GM21786 (cell line): ENCODE data around the gene CTSZ.
"Not testable (repeated sequence)": the region's sequence is repeated elsewhere in the genome, so short reads cannot be mapped to it uniquely, and the experiment has no call there.

Experiments
- ATAC-seq: cut with Tn5 transposase; IDR thresholded peaks from one replicate; pipeline ENCODE4 v1.9.1; 2021; ENCODE audit not compliant: unreplicated experiment

Gene CTSZ

GRCh38 chr20:58982406-58983114 lies 24.5 kb downstream of the CTSZ start:
- no peak for ATAC-seq

GRCh38 chr20:58981628-58982364 lies 25.3 kb downstream of the CTSZ start:
- ATAC-seq: peak; percentile 8

GRCh38 chr20:58980711-58981627 lies 26.1 kb downstream of the CTSZ start, which contains the start of gene NELFCD:
Gene NELFCD, plus strand, starts transcription at chr20:58981256. Its CDS starts 54 bp downstream, at chr20:58981310.
- ATAC-seq: peak; percentile 60

GRCh38 chr20:58978351-58979190 lies 28.5 kb downstream of the CTSZ start:
- no peak for ATAC-seq

GRCh38 chr20:58976061-58976730 lies 30.9 kb downstream of the CTSZ start:
- ATAC-seq: peak; percentile 37

GRCh38 chr20:58975353-58975752 lies 31.7 kb downstream of the CTSZ start:
- no peak for ATAC-seq

GRCh38 chr20:58973866-58974265 lies 33.2 kb downstream of the CTSZ start:
- ATAC-seq: no peak

GRCh38 chr20:58973179-58973578 lies 33.9 kb downstream of the CTSZ start:
- no peak for ATAC-seq

- ATAC-seq: no peak
These were observed 35.6 kb downstream of the CTSZ start for GRCh38 chr20:58971429-58971828.

- ATAC-seq: no peak
These were observed 36.9 kb downstream of the CTSZ start for GRCh38 chr20:58970146-58970545.

- ATAC-seq: no peak
These were observed 37.6 kb downstream of the CTSZ start for GRCh38 chr20:58969439-58969838.

- ATAC-seq: no peak
These were observed 39.2 kb downstream of the CTSZ start for GRCh38 chr20:58967652-58968429.

GRCh38 chr20:58965270-58966064 lies 41.6 kb downstream of the CTSZ start:
- no peak for ATAC-seq

- not testable (repeated sequence) for ATAC-seq
These were observed 43.1 kb downstream of the CTSZ start for GRCh38 chr20:58963922-58964321.

- no peak for ATAC-seq
These were observed 43.9 kb downstream of the CTSZ start for GRCh38 chr20:58963060-58963584.

- no peak for ATAC-seq
These were observed 47.4 kb downstream of the CTSZ start for GRCh38 chr20:58959652-58960051.

- ATAC-seq: no peak
These were observed 51.0 kb downstream of the CTSZ start for GRCh38 chr20:58956078-58956477.

- ATAC-seq: no peak
These were observed 54.0 kb downstream of the CTSZ start for GRCh38 chr20:58953050-58953449.
